Liver (tissue), 3 donors: Measurements from ENCODE around the gene FARSB.

Source experiments
- CTCF ChIP-seq: fragments of 150-350 bp; IDR thresholded peaks from 2 replicates; pipeline ENCODE4 v1.5.1; 2017; ENCODE audit warnings: improper control_type of control experiment, low read depth, low read length; ENCODE audit not compliant: missing input control
- EGR1 ChIP-seq, 2 donors: IDR thresholded peaks; 2 replicates each; pipeline ENCODE4 v1.6.1; 2016 to 2018; ENCODE audit warnings: antibody characterized with exemption in 2 of 2, low read depth in 2 of 2
- RXRA ChIP-seq, 2 donors: IDR thresholded peaks; 2 replicates each; pipeline ENCODE4 v1.6.1; 2017 to 2018; ENCODE audit warnings: antibody characterized with exemption in 2 of 2, mild to moderate bottlenecking in 1 of 2
- SP1 ChIP-seq: IDR thresholded peaks from 2 replicates; pipeline ENCODE4 v1.6.1; 2018; ENCODE audit warnings: antibody characterized with exemption, mild to moderate bottlenecking
- ZBTB33 ChIP-seq: IDR thresholded peaks from 2 replicates; pipeline ENCODE4 v1.6.1; 2016; ENCODE audit warnings: antibody characterized with exemption
- donor health status: healthy.
- donor health status: healthy.

GRCh38 chr2:222683805-222684204, 27.9 kb upstream of the FARSB start:
- TF ChIP-seq SP1 (peak; percentile 26), CTCF (no peak), RXRA (IDR thresholded peaks at IDR 0.05) (peak in 1 of 2 donors; percentile 52), EGR1 (IDR thresholded peaks at IDR 0.05; ENCODE audit: low read depth in 2 of 2) (no peak), ZBTB33 (no peak)
